ENCODE results near the gene TCF15.
"Not testable (repeated sequence)": the region's sequence is repeated elsewhere in the genome, so short reads cannot be mapped to it uniquely, and the experiment has no call there.

Gene TCF15

DNA sequence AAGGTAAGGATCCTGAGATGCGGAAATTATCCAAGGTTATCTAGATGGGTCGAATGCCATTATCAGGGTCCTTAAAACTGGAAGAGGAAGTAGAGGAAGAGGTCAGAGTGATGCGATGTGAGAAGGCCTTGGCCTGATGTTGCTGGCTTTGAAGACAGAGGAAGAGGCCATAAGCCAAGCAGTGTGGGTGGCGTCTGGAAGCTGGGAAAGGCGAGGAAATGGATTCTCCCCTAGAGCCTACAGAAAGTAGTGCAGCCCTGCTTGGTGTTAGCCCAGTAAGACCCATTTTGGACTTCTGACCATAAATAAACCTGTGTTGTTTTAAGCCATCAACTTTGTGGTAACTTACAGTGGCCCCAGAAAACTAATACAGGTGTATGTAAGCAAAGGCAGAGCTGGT, 40.8 kb upstream of the TCF15 start:
- peaks cover 40% of the 10 kb centered on the region for H3K36me3 ChIP-seq (ENCODE audit: control insufficient read depth, insufficient read depth, low read length)
- H3K4me1 ChIP-seq (ENCODE audit: control insufficient read depth, insufficient read depth, low read length, poor library complexity, severe bottlenecking): peaks cover 20% of the 10 kb centered on the region
- no peak overlapping the region for H3K4me3 ChIP-seq (ENCODE audit: extremely low read depth, insufficient read depth, low read length, poor library complexity, severe bottlenecking)
- 90 to 94% methylated on average over 5 of the region's 5 CpGs for WGBS, 2 experiments (ENCODE audit: insufficient coverage in 2 of 2)
- no peak overlapping the region for H3K27ac ChIP-seq (ENCODE audit: low read depth, low read length, severe bottlenecking)
- H3K9me3 ChIP-seq (ENCODE audit: control insufficient read depth, low read length): no peaks in the 10 kb centered on the region

DNA sequence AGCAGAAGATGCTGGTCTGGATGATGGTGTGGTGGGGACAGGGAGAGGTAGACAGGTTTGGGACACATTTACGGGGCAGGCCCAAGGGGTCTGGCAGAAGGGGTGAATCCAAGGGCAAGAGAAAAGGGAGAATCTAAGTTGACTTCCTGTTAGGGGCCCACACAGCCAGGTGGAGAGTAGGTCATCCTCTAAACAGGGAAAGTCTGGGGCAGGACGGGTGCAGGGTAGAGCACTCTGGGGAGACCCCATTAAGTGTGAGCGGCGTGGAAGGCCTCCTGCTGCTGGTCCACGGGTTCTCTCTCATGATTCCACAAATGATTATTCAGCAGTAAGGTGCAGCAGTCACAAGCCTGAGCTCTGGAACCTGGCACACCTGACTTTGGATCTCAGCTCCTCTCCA, 40.2 kb upstream of the TCF15 start:
- Histone ChIP-seq H3K4me1 (ENCODE audit: control insufficient read depth, insufficient read depth, low read length, poor library complexity, severe bottlenecking) (peaks cover 25% of the 10 kb centered on the region), H3K9me3 (ENCODE audit: control insufficient read depth, low read length) (no peaks in the 10 kb centered on the region), H3K4me3 (ENCODE audit: extremely low read depth, insufficient read depth, low read length, poor library complexity, severe bottlenecking) (no peak overlapping the region), H3K27ac (ENCODE audit: low read depth, low read length, severe bottlenecking) (no peak overlapping the region), H3K36me3 (ENCODE audit: control insufficient read depth, insufficient read depth, low read length) (peaks cover 40% of the 10 kb centered on the region)
- WGBS, 2 experiments (ENCODE audit: insufficient coverage in 2 of 2): 92 to 96% methylated on average over 5 of the region's 5 CpGs

DNA sequence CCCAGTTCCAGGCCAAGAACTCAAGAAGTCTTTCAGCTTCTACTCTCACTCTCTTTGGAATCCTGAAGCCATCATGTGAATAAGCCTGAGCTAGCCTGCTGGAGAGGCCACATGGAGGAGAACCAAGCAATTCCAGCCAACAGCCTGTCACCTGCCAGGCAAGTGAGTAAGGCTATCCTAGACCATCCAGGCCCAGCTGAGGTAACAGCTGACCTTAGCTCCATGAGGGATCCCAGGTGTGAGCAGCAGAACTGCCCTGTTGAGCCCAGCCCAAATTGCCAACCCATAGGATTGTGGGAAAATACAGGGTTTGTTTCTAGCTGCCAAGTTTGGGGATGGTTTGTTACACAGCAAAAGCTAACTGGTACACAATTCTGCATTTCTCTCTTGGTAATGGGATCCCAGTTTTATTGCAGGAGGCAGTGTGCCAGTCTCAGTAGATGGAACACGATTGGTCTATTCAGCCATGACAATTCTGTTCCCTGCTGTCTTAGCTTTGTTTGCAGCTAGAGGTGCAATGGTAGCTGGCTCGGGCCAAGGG, 37.4 kb upstream of the TCF15 start:
- H3K4me1 ChIP-seq (ENCODE audit: control insufficient read depth, insufficient read depth, low read length, poor library complexity, severe bottlenecking): peaks cover 19% of the 10 kb centered on the region
- H3K9me3 ChIP-seq (ENCODE audit: control insufficient read depth, low read length): no peaks in the 10 kb centered on the region
- H3K4me3 ChIP-seq (ENCODE audit: extremely low read depth, insufficient read depth, low read length, poor library complexity, severe bottlenecking): no peak overlapping the region
- H3K27ac ChIP-seq (ENCODE audit: low read depth, low read length, severe bottlenecking): no peak overlapping the region
- WGBS, 2 experiments (ENCODE audit: insufficient coverage in 2 of 2): 81 to 83% methylated on average over 1 to 2 of the region's 2 CpGs
- peaks cover 40% of the 10 kb centered on the region for H3K36me3 ChIP-seq (ENCODE audit: control insufficient read depth, insufficient read depth, low read length)

DNA sequence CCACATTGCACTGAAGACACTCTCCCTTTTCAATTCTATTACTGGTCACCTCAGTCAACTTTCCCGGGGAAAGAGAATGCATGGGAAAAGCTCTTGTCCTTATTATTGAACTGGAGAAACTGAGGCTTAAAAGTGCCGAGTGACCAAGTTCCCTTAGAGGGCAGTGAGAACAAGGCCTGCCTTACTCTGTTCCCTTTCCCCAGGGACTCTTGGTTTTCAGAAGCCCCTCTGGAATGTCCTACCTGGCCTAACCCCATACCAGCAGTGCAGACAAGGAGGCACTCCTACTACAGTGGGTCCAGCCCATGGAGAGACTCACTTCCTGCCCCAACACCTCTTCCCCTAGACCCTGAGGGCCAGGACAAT, 36.7 kb upstream of the TCF15 start:
- no peak overlapping the region for H3K27ac ChIP-seq (ENCODE audit: low read depth, low read length, severe bottlenecking)
- 95 to 100% methylated on average over 1 to 2 of the region's 2 CpGs for WGBS, 2 experiments (ENCODE audit: insufficient coverage in 2 of 2)
- no peaks in the 10 kb centered on the region for H3K9me3 ChIP-seq (ENCODE audit: control insufficient read depth, low read length)
- peaks cover 17% of the 10 kb centered on the region for H3K4me1 ChIP-seq (ENCODE audit: control insufficient read depth, insufficient read depth, low read length, poor library complexity, severe bottlenecking)
- peaks cover 40% of the 10 kb centered on the region for H3K36me3 ChIP-seq (ENCODE audit: control insufficient read depth, insufficient read depth, low read length)
- H3K4me3 ChIP-seq (ENCODE audit: extremely low read depth, insufficient read depth, low read length, poor library complexity, severe bottlenecking): no peak overlapping the region

DNA sequence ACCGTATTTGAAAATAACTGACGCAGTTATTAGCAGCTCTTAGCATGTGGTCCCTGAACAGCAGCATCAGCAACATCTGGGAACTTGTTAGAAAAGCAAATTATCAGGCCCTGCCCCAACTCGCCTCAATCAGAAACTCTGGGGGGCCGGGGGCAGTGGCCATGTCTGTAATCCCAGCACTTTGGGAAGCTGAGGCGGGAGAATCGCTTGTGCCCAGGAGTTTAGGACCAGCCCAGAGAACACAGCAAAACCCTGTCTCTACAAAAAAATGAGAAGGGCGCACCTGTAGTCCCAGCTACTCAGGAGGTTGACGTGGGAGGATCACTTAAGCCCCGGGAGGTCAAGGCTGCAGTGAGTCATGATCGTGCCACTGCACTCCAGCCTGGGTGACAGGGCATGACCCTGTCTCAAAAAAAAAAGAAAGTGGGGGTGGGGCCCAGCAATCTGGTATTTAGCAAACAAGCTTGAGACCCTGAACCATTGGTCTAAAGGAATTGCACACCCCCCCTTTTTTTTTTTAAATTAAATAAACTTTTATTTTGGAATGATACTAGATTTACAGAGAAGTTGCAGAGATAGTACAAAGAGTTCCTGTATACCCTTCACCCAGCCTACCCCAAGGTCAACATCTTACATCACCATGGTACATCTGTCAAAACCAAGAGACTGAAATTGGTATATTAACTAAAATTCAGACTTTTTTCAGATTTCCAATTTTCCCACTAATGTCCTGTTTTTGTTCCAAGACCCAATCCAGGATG, 36.2 kb upstream of the TCF15 start:
- H3K4me3 ChIP-seq (ENCODE audit: extremely low read depth, insufficient read depth, low read length, poor library complexity, severe bottlenecking): no peak overlapping the region
- peaks cover 14% of the 10 kb centered on the region for H3K4me1 ChIP-seq (ENCODE audit: control insufficient read depth, insufficient read depth, low read length, poor library complexity, severe bottlenecking)
- 89 to 91% methylated on average over 10 of the region's 10 CpGs for WGBS, 2 experiments (ENCODE audit: insufficient coverage in 2 of 2)

DNA sequence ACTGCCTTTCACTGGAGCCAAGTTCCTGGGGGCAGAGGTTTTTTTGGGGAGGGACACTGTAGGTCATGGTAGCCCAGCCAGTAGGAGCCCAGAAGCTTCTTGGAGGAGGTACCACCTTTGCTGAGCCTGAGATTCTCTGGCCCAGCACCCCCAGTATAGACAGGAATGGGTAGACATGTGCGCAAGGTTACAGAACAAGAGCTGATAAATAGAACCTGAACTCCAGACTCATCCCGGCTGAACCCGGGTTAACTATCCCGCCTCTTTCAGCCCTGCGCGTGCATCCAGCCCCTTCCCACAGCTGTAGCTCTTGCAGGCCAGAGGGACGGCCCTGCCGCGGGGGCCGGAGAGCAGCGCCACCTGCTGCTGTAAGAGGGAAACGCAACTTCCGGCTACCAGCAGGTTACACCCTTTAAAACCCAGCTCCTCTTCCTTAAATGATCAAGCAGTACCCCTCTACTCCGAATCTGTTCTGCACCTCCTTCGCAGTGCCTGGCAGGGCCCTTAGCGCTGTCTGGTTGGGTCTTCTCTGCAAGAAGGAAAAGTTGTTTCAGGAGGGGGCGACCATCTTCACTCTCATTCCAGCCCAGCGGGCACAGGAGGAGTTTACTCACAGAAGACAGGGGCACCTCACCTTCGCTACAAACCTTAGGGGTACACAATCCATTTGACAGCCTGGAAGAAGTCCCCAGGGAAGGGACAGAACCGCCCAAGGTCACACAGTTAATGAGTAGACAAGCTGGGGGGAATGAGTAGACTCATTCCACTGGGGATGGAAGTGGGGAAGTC, 35.4 kb upstream of the TCF15 start:
- 7 to 38% methylated on average over 10 to 14 of the region's 20 CpGs for WGBS, 2 experiments (ENCODE audit: insufficient coverage in 2 of 2)
- Histone ChIP-seq H3K9me3 (ENCODE audit: control insufficient read depth, low read length) (no peaks in the 10 kb centered on the region), H3K27ac (ENCODE audit: low read depth, low read length, severe bottlenecking) (no peak overlapping the region), H3K36me3 (ENCODE audit: control insufficient read depth, insufficient read depth, low read length) (peaks cover 40% of the 10 kb centered on the region), H3K4me3 (ENCODE audit: extremely low read depth, insufficient read depth, low read length, poor library complexity, severe bottlenecking) (no peak overlapping the region), H3K4me1 (ENCODE audit: control insufficient read depth, insufficient read depth, low read length, poor library complexity, severe bottlenecking) (peaks cover 14% of the 10 kb centered on the region)

More for the DNA sequence above, 36.2 kb upstream of the TCF15 start:
- Histone ChIP-seq H3K36me3 (ENCODE audit: control insufficient read depth, insufficient read depth, low read length) (peaks cover 40% of the 10 kb centered on the region), H3K9me3 (ENCODE audit: control insufficient read depth, low read length) (no peaks in the 10 kb centered on the region), H3K27ac (ENCODE audit: low read depth, low read length, severe bottlenecking) (no peak overlapping the region)

DNA sequence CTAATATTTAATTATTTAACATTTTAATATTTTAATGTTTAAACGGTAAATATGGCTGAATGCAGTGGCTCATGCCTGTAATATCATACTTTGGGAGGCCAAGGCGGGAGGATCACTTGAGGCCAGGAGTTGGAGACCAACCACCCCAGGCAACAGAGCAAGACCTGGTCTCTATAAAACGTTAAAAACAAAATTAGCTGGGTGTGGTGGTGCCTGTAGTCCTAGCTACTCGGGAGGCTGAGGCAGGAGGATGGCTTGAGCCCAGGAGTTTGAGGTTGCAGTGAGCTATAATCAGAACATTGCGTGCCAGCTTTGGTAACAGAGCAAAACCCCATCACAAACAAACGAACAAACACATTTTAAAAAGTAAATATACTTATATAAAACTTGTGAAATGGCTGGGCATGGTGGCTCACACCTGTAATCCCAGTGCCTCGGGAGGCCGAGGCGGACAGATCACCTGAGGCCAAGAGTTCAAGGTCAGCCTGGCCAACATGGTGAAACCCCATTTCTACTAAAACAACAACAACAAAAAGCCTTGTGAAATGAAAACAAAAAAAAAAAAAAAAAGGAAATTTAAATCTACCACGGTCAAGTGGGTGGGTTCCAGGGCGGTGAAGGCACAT, 34.7 kb upstream of the TCF15 start:
- Histone ChIP-seq H3K9me3 (ENCODE audit: control insufficient read depth, low read length) (no peaks in the 10 kb centered on the region), H3K27ac (ENCODE audit: low read depth, low read length, severe bottlenecking) (no peak overlapping the region), H3K4me3 (ENCODE audit: extremely low read depth, insufficient read depth, low read length, poor library complexity, severe bottlenecking) (no peak overlapping the region), H3K4me1 (ENCODE audit: control insufficient read depth, insufficient read depth, low read length, poor library complexity, severe bottlenecking) (peaks cover 14% of the 10 kb centered on the region), H3K36me3 (ENCODE audit: control insufficient read depth, insufficient read depth, low read length) (peaks cover 33% of the 10 kb centered on the region)
- 82 to 100% methylated on average over 2 to 4 of the region's 11 CpGs for WGBS, 2 experiments (ENCODE audit: insufficient coverage in 2 of 2)

DNA sequence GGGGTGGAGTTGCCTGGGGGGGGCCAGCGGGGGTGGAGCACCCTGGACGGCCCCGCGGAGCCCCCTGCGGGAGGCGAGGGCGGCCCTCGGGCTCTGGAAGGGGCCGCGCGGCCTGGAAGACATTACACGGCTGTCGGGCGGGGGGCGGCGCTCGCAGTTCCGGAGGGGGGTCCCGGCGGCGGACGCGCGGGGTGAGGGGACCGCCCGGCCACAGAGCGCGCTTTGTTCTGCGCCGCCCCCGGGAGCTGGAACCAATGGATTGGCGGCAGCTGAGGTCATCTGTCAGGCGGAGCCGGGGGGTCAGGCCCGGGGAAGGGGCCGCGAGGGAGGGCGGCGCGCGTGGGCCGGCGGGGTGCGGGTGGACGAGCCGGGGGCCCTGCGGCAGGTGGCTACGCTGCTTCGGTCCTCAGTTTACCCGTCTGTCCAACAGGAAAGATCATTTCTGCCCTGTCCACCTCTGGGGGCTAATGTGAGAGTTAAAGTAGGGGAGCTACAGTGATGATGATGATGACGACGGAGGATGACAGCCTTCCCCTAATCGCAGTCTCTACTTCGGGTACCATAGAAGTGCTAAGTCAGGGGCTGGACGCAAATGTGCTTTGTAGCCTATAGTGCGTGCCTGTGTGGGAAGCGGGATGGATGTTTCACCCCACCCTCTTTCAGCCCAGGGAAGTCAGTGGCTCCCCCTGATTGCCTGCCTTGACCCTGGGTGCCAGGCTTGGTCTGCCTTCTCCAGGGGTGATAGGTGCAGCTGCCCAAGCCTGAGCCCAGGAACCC, 32.5 kb upstream of the TCF15 start:
- Histone ChIP-seq H3K36me3 (ENCODE audit: control insufficient read depth, insufficient read depth, low read length) (peaks cover 11% of the 10 kb centered on the region), H3K9me3 (ENCODE audit: control insufficient read depth, low read length) (no peaks in the 10 kb centered on the region), H3K4me3 (ENCODE audit: extremely low read depth, insufficient read depth, low read length, poor library complexity, severe bottlenecking) (no peak overlapping the region), H3K4me1 (ENCODE audit: control insufficient read depth, insufficient read depth, low read length, poor library complexity, severe bottlenecking) (peaks cover 14% of the 10 kb centered on the region), H3K27ac (ENCODE audit: low read depth, low read length, severe bottlenecking) (no peak overlapping the region)
- 31 to 35% methylated on average over 32 to 42 of the region's 57 CpGs for WGBS, 2 experiments (ENCODE audit: insufficient coverage in 2 of 2)

DNA sequence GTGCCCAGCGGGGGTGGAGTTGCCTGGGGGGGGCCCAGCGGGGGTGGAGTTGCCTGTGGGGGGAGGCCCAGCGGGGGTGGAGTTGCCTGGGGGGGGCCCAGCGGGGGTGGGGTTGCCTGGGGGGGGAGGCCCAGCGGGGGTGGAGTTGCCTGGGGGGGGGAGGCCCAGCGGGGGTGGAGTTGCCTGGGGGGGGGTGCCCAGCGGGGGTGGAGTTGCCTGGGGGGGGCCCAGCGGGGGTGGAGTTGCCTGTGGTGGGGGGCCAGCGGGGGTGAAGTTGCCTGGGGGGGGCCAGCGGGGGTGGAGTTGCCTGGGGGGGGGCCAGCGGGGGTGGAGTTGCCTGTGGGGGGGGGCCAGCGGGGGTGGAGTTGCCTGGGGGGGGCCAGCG, 31.9 kb upstream of the TCF15 start:
- WGBS, 2 experiments (ENCODE audit: insufficient coverage in 2 of 2): no CpG with 5 or more reads among the region's 13 CpGs
- not testable (repeated sequence) for H3K36me3 ChIP-seq (ENCODE audit: control insufficient read depth, insufficient read depth, low read length); H3K4me3 ChIP-seq (ENCODE audit: extremely low read depth, insufficient read depth, low read length, poor library complexity, severe bottlenecking); H3K27ac ChIP-seq (ENCODE audit: low read depth, low read length, severe bottlenecking); H3K9me3 ChIP-seq (ENCODE audit: control insufficient read depth, low read length)
- H3K4me1 ChIP-seq (ENCODE audit: control insufficient read depth, insufficient read depth, low read length, poor library complexity, severe bottlenecking): peaks cover 14% of the 10 kb centered on the region

DNA sequence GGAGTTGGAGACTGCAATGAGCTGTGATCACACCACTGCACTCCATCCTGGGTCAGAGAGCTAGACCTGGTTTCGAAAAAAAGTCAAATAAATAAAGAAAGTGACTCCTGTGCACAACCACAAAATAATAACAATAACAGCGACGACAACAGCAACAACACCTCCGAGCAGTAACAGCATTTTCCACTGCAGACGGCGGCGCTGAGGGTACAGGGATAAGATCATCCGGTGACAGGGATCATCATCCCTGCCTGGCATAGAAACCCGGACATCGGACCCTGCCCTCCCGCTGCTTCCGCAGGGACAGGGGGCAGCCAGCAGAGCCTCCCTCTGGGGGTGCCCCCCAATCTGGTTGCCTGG, 31.4 kb upstream of the TCF15 start:
- 53 to 63% methylated on average over 8 to 9 of the region's 12 CpGs for WGBS, 2 experiments (ENCODE audit: insufficient coverage in 2 of 2)
- H3K27ac ChIP-seq (ENCODE audit: low read depth, low read length, severe bottlenecking): no peak overlapping the region
- H3K36me3 ChIP-seq (ENCODE audit: control insufficient read depth, insufficient read depth, low read length): peaks cover under 1% of the 10 kb centered on the region
- peaks cover 14% of the 10 kb centered on the region for H3K4me1 ChIP-seq (ENCODE audit: control insufficient read depth, insufficient read depth, low read length, poor library complexity, severe bottlenecking)
- no peak overlapping the region for H3K4me3 ChIP-seq (ENCODE audit: extremely low read depth, insufficient read depth, low read length, poor library complexity, severe bottlenecking)
- H3K9me3 ChIP-seq (ENCODE audit: control insufficient read depth, low read length): no peaks in the 10 kb centered on the region

All from mesodermal cell (in vitro differentiated cells).